Adrenal gland (tissue), 5 donors: ENCODE data around the gene LINS1.

Experiments used
- CTCF ChIP-seq, 6 experiments: fragments of 450-650 bp in 4 of 6; fragments of 200-600 bp in 2 of 6; sonication (generic) in 1 of 6; IDR thresholded peaks; 1 replicate in 5 of 6; 2 replicates in 1 of 6; pipeline versions ENCODE4 v1.5.1 to v1.8.0; 2016 to 2021; ENCODE audit warnings: antibody characterized with exemption in 6 of 6, mild to moderate bottlenecking in 2 of 6, moderate library complexity in 1 of 6
- POLR2A ChIP-seq, 2 donors: fragments of 450-650 bp; IDR thresholded peaks; one replicate each; pipeline ENCODE4 v1.6.1; 2017; ENCODE audit warnings: antibody characterized with exemption in 2 of 2, mild to moderate bottlenecking in 2 of 2, moderate library complexity in 1 of 2
- donor health status: DM: no; HTN: no; CAD: no.

GRCh38 chr15:100623301-100623700 lies 21.3 kb upstream of the LINS1 start:
- TF ChIP-seq POLR2A (IDR thresholded peaks at IDR 0.05) = no peak
- no peak for TF ChIP-seq CTCF (IDR thresholded peaks at IDR 0.05)
